ENCODE data around the gene KLK13.

DNA sequence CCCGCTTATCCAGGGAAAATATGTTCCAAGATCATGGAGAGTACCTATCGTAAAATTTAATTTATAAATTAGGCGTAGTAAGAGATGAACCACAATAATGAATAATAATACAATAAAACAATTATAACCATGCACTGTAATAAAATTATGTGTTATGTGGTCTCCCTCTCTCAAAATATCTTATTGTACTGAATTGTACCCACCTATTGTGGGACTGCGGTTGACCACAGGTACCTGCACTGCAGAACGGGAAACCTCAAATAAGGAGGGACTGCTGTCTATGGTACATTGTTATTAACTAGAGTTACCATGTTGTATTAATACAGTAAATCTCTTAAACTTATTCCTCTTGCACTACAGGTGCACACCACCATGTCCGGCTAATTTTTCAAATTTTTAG, 24.7 kb downstream of the KLK13 start:
- no peak for TF ChIP-seq POLR2A (IDR thresholded peaks at IDR 0.05)
- TF ChIP-seq, protein P1, sequence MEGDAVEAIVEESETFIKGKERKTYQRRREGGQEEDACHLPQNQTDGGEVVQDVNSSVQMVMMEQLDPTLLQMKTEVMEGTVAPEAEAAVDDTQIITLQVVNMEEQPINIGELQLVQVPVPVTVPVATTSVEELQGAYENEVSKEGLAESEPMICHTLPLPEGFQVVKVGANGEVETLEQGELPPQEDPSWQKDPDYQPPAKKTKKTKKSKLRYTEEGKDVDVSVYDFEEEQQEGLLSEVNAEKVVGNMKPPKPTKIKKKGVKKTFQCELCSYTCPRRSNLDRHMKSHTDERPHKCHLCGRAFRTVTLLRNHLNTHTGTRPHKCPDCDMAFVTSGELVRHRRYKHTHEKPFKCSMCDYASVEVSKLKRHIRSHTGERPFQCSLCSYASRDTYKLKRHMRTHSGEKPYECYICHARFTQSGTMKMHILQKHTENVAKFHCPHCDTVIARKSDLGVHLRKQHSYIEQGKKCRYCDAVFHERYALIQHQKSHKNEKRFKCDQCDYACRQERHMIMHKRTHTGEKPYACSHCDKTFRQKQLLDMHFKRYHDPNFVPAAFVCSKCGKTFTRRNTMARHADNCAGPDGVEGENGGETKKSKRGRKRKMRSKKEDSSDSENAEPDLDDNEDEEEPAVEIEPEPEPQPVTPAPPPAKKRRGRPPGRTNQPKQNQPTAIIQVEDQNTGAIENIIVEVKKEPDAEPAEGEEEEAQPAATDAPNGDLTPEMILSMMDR (IDR thresholded peaks at IDR 0.05), result no peak

Measured in suprapubic skin (tissue), 3 donors.